Neuronal stem cell (in vitro differentiated cells): ENCODE results near the gene DIRAS1.
A peak's percentile ranks its signal among the peaks of the same experiment; 100 is the strongest.
"Not testable (repeated sequence)": the region's sequence is repeated elsewhere in the genome, so short reads cannot be mapped to it uniquely, and the experiment has no call there.

Source experiments
- DNase-seq: peaks from one replicate; pipeline ENCODE4 v3.0.0-alpha.2; 2013; ENCODE audit warnings: low spot score
- H2AFZ ChIP-seq: one replicate; pipeline ENCODE4 v1.6.1; 2013; ENCODE audit warnings: mild to moderate bottlenecking, low read length, inconsistent platforms
- H2AK5ac ChIP-seq: 2 replicates; pipeline ENCODE4 v1.6.1; 2013; ENCODE audit warnings: low read depth, mild to moderate bottlenecking, inconsistent platforms, low read length, moderate library complexity, mixed read lengths
- H2BK120ac ChIP-seq: 2 replicates; pipeline ENCODE4 v1.6.1; 2013; ENCODE audit warnings: low read depth, mild to moderate bottlenecking, inconsistent platforms, low read length, moderate library complexity, mixed read lengths
- H2BK12ac ChIP-seq: one replicate; pipeline ENCODE4 v1.6.1; 2013; ENCODE audit warnings: low read length, inconsistent platforms
- H2BK15ac ChIP-seq: 2 replicates; pipeline ENCODE4 v1.6.1; 2013; ENCODE audit warnings: mild to moderate bottlenecking, low read length, inconsistent platforms, mixed read lengths
- H2BK5ac ChIP-seq: one replicate; pipeline ENCODE4 v1.6.1; 2013; ENCODE audit warnings: inconsistent platforms, mild to moderate bottlenecking, low read length, moderate library complexity
- H3K14ac ChIP-seq: one replicate; pipeline ENCODE4 v1.6.1; 2013; ENCODE audit warnings: low read length, inconsistent platforms
- H3K18ac ChIP-seq: 2 replicates; pipeline ENCODE4 v1.6.1; 2013; ENCODE audit warnings: low read length, inconsistent platforms
- H3K23ac ChIP-seq: 2 replicates; pipeline ENCODE4 v1.6.1; 2013; ENCODE audit warnings: low read depth, mild to moderate bottlenecking, mixed read lengths, low read length, inconsistent platforms; ENCODE audit not compliant: poor library complexity
- H3K27ac ChIP-seq: replicated peaks from 3 replicates; pipeline ENCODE4 v1.5.1; 2013; ENCODE audit warnings: low read length, inconsistent platforms
- H3K27me3 ChIP-seq, 3 experiments: 2 replicates each; pipeline ENCODE4 v1.6.1; 2013; ENCODE audit warnings: low read length in 3 of 3, mild to moderate bottlenecking in 2 of 3, inconsistent platforms in 1 of 3, low read depth in 1 of 3, mixed read lengths in 1 of 3, moderate library complexity in 1 of 3; ENCODE audit not compliant: control insufficient read depth in 3 of 3, insufficient read depth in 3 of 3
- H3K36me3 ChIP-seq, 2 donors: replicated peaks in 1 of 2; 2 replicates each; pipeline ENCODE4 v1.6.1; 2013; ENCODE audit warnings: low read length in 2 of 2; ENCODE audit not compliant: control insufficient read depth in 2 of 2, insufficient read depth in 2 of 2
- H3K4ac ChIP-seq: 2 replicates; pipeline ENCODE4 v1.6.1; 2013; ENCODE audit warnings: inconsistent platforms, mild to moderate bottlenecking, low read length, moderate library complexity
- H3K4me1 ChIP-seq, 2 donors: 1 replicate in 1 of 2; 2 replicates in 1 of 2; pipeline ENCODE4 v1.6.1; 2013; ENCODE audit warnings: low read length in 2 of 2, low read depth in 1 of 2; ENCODE audit not compliant: control insufficient read depth in 2 of 2, insufficient read depth in 1 of 2
- H3K4me2 ChIP-seq: one replicate; pipeline ENCODE4 v1.6.1; 2013; ENCODE audit warnings: mild to moderate bottlenecking, low read length, inconsistent platforms; ENCODE audit not compliant: insufficient read depth, poor library complexity, severe bottlenecking
- H3K4me3 ChIP-seq, 2 donors: 2 replicates each; pipeline ENCODE4 v1.5.1; 2013; ENCODE audit warnings: low read length in 2 of 2, mild to moderate bottlenecking in 2 of 2, inconsistent platforms in 1 of 2, moderate library complexity in 1 of 2
- H3K79me1 ChIP-seq: one replicate; pipeline ENCODE4 v1.6.1; 2013; ENCODE audit warnings: low read depth, mild to moderate bottlenecking, inconsistent platforms, low read length, moderate library complexity
- H3K9ac ChIP-seq: one replicate; pipeline ENCODE4 v1.6.1; 2013; ENCODE audit warnings: mild to moderate bottlenecking, low read depth, low read length, inconsistent platforms; ENCODE audit not compliant: poor library complexity
- H3K9me3 ChIP-seq, 2 donors: replicated peaks in 1 of 2; 2 replicates each; pipeline versions ENCODE3 to v1.6.1; 2013; ENCODE audit warnings: low read length in 2 of 2, mild to moderate bottlenecking in 2 of 2, inconsistent platforms in 1 of 2, low read depth in 1 of 2, mixed read lengths in 1 of 2, moderate library complexity in 1 of 2; ENCODE audit not compliant: control insufficient read depth in 2 of 2, insufficient read depth in 1 of 2
- H4K8ac ChIP-seq: one replicate; pipeline ENCODE4 v1.6.1; 2013; ENCODE audit warnings: low read depth, mild to moderate bottlenecking, inconsistent platforms, low read length, moderate library complexity
- H4K91ac ChIP-seq: one replicate; pipeline ENCODE4 v1.6.1; 2013; ENCODE audit warnings: low read length, low read depth, mild to moderate bottlenecking, inconsistent platforms; ENCODE audit not compliant: poor library complexity
- WGBS, 2 donors: extraction: QIAGEN DNeasy Blood & Tissue Kit; methylation state at CpG; one replicate each; pipeline ENCODE4 v1.1.7; 2013; ENCODE audit warnings: missing lambda C conversion rate in 2 of 2, mixed read lengths in 1 of 2; ENCODE audit not compliant: insufficient read length in 2 of 2, insufficient replicate concordance in 1 of 2; ENCODE audit errors: extremely low coverage in 2 of 2; 5-methylcytosine and 5-hydroxymethylcytosine counted together

DIRAS1 gene

GRCh38 chr19:2714531-2715269 is 6.5 kb downstream of the DIRAS1 start:
- H3K27me3 ChIP-seq = peaks cover 0 to 2% (median 0%) of the 10 kb centered on the region in 3 experiments
- no peak overlapping the region for H2BK12ac ChIP-seq
- WGBS, 2 donors = no CpG with 5 or more reads among the region's 16 CpGs

DNA sequence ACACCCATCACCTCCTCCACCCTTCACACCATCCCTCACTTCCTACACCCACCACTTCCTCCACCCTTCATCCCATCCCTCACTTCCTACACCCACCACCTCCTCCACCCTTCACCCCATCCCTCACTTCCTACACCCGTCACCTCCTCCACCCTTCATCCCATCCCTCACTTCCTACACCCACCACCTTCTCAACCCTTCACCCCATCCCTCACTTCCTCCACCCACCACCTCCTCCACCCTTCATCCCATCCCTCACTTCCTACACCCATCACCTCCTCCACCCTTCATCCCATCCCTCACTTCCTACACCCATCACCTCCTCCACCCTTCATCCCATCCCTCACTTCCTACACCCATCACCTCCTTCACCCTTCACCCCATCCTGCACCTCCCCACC is 7.1 kb downstream of the DIRAS1 start:
- peak overlapping the region; percentile 25 for H3K23ac ChIP-seq
- no CpG with 5 or more reads among the region's 1 CpG for WGBS, 2 donors
- DNase-seq = not testable (repeated sequence)

More at GRCh38 chr19:2714531-2715269, 6.5 kb downstream of the DIRAS1 start:
- Histone ChIP-seq H2BK5ac (no peak overlapping the region), H3K18ac (no peak overlapping the region), H3K4me2 (no peak overlapping the region), H3K79me1 (no peaks in the 10 kb centered on the region), H3K4me1 (no peaks in the 10 kb centered on the region), H3K23ac (peak overlapping the region; percentile 25), H4K91ac (no peak overlapping the region), H2BK15ac (no peak overlapping the region), H3K27ac (no peak overlapping the region), H3K36me3 (peaks cover 0 to 5% of the 10 kb centered on the region in 2 donors), H3K4me3 (peak overlapping the region in 1 of 2 donors; percentile 37), H3K9ac (peak overlapping the region; percentile 3), H3K9me3 (peaks cover 9 to 10% of the 10 kb centered on the region in 2 donors), H3K14ac (no peak overlapping the region), H2AFZ (no peak overlapping the region), H3K4ac (no peak overlapping the region), H2AK5ac (no peak overlapping the region), H4K8ac (no peak overlapping the region), H2BK120ac (no peak overlapping the region)
- DNase-seq = no peak

GRCh38 chr19:2713170-2713569 is 8.0 kb downstream of the DIRAS1 start:
- not testable (repeated sequence) for H4K8ac ChIP-seq, H3K14ac ChIP-seq, H3K27ac ChIP-seq, H2BK5ac ChIP-seq, H2BK15ac ChIP-seq, H3K79me1 ChIP-seq, DNase-seq, H3K4me2 ChIP-seq, H2AFZ ChIP-seq, H3K4me1 ChIP-seq, H2BK12ac ChIP-seq, H2BK120ac ChIP-seq, H3K27me3 ChIP-seq, H3K23ac ChIP-seq, H2AK5ac ChIP-seq, H3K9me3 ChIP-seq, H3K18ac ChIP-seq, H3K9ac ChIP-seq, H3K36me3 ChIP-seq, H4K91ac ChIP-seq, H3K4ac ChIP-seq
- 100% methylated on average over 2 to 3 of the region's 3 CpGs for WGBS, 2 donors
- H3K4me3 ChIP-seq = peak overlapping the region in 1 of 2 donors; percentile 12

More for the DNA sequence above, 7.1 kb downstream of the DIRAS1 start:
- not testable (repeated sequence) for H3K9me3 ChIP-seq, H2BK5ac ChIP-seq, H2BK15ac ChIP-seq, H3K4me2 ChIP-seq, H3K4ac ChIP-seq, H3K79me1 ChIP-seq, H3K4me1 ChIP-seq, H3K9ac ChIP-seq, H4K8ac ChIP-seq, H4K91ac ChIP-seq, H3K27ac ChIP-seq, H3K27me3 ChIP-seq, H2BK12ac ChIP-seq, H2AFZ ChIP-seq, H3K18ac ChIP-seq, H3K14ac ChIP-seq, H2BK120ac ChIP-seq, H3K4me3 ChIP-seq, H3K36me3 ChIP-seq, H2AK5ac ChIP-seq

DNA sequence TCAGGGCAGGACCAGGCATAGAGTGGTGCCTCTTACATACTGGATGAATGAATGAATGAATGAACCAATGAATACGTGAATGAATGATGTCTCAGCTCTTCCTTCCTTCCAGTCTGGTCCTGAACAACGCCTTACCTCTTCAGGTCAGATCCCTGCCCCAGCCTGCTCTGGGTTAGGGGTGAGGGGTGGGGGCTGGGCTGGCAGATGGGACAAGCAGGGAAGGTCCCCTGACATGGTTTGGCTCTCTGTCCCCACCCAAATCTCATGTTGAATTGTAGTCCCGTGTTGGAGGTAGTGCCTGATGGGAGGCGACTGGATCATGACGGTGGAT is 9.3 kb downstream of the DIRAS1 start:
- no peak overlapping the region for H4K91ac ChIP-seq
- H3K27ac ChIP-seq = no peak overlapping the region
- H3K4ac ChIP-seq = no peak overlapping the region
- no peak overlapping the region for H2AK5ac ChIP-seq
- H2BK12ac ChIP-seq = no peak overlapping the region
- peaks cover 0 to 2% (median 0%) of the 10 kb centered on the region in 3 experiments for H3K27me3 ChIP-seq
- H3K9me3 ChIP-seq = peaks cover 9 to 10% of the 10 kb centered on the region in 2 donors
- no peak overlapping the region for H3K18ac ChIP-seq
- H4K8ac ChIP-seq = no peak overlapping the region
- H3K79me1 ChIP-seq = no peaks in the 10 kb centered on the region
- no peak overlapping the region for H2BK120ac ChIP-seq
- no peak overlapping the region for H3K4me3 ChIP-seq
- H3K14ac ChIP-seq = no peak overlapping the region
- no peak overlapping the region for H2BK5ac ChIP-seq
- no CpG with 5 or more reads among the region's 5 CpGs for WGBS, 2 donors
- H3K4me1 ChIP-seq = no peaks in the 10 kb centered on the region
- H3K4me2 ChIP-seq = peak overlapping the region; percentile 11
- H3K9ac ChIP-seq = peak overlapping the region; percentile 4
- no peak overlapping the region for H2BK15ac ChIP-seq
- no peak overlapping the region for H2AFZ ChIP-seq
- H3K36me3 ChIP-seq = peaks cover 0 to 5% of the 10 kb centered on the region in 2 donors
- no peak overlapping the region for H3K23ac ChIP-seq
- DNase-seq = no peak
